ENCODE measurements around the gene CBLC. TPM values are rescaled to one million over a fixed set of nuclear protein-coding genes. Genes with fewer than 3 reads are reported as not detected.

Gene CBLC
- 0.36 TPM in 1 of 2 replicates, not detected in the other for total RNA-seq

GRCh38 chr19:44777715-44778347 is at the start of gene CBLC:
Gene CBLC (plus strand): TSS chr19:44777890. CDS start chr19:44777932, 42 bp downstream.

DNA sequence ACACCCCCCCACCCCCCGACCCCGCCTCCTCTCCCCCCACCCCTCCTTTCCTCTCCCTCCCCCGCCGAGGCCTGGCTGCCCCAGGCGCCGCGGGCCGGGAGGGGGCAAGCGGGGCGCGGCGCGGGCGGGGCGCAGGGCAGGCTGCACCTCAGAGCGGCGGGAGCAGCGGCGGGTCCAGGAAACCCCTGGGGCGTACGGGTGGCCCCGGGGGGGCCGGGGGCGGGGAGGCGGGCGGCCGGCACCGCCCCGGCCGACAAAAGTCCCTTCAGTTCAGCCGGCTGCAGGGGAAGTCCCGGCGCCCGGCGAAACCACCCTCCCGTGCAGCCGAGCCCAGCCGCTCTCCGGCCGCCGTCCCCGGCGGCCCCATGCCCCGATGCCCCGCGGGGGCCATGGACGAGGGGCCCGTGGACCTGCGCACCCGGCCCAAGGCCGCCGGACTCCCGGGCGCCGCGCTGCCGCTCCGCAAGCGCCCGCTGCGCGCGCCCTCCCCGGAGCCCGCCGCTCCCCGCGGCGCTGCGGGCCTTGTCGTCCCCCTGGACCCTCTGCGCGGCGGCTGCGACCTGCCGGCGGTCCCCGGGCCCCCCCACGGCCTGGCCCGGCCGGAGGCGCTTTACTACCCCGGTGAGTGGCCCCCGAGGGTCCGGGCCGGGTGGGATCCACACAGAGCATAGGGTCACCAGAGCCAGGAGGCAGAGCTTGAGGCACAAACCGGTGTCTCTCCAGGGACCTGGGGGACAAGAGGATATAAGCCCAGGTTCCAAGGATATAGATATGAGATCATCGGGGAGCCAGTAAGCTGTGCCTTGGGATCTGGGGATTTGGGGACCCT is 29.1 kb upstream of the CBLC start, which contains the start of gene BCL3:
Gene BCL3 (plus strand): TSS at position 283 of the 829 bp plus-strand sequence. CDS start 83 bp downstream, at position 366.

GRCh38 chr19:44808463-44809371 is 31.0 kb downstream of the CBLC start, which contains the start of gene BCAM:
Gene BCAM (plus strand): TSS chr19:44809103. CDS start chr19:44809125, 22 bp downstream.

GRCh38 chr19:44845612-44846454 is 68.1 kb downstream of the CBLC start, which contains the start of gene NECTIN2:
Gene NECTIN2 (plus strand): TSS chr19:44846297. CDS start chr19:44846526, 229 bp downstream.

Small RNA genes within 50 kb of the gene (small RNA-seq; reads per million reads assigned to genes)
- gene RF00156, result not detected

Other genes starting within 250 kb of the CBLC start
- gene CEACAM20, start 248.2 kb upstream of the CBLC start, total RNA-seq, result not detected in 2 replicates
- gene IGSF23, start 164.3 kb upstream of the CBLC start, total RNA-seq, result not detected in 2 replicates
- gene PVR, start 134.0 kb upstream of the CBLC start, total RNA-seq, result 39.3 and 41.9 TPM in 2 replicates
- gene CEACAM19, start 106.4 kb upstream of the CBLC start, total RNA-seq, result 0.49 and 1.3 TPM in 2 replicates
- not detected in 2 replicates for gene CEACAM16, start 78.7 kb upstream of the CBLC start, total RNA-seq
- 10.3 and 16.2 TPM in 2 replicates for gene BCL3, start 29.2 kb upstream of the CBLC start, total RNA-seq
- gene BCAM, start 31.2 kb downstream of the CBLC start, total RNA-seq, result 1.6 and 3.6 TPM in 2 replicates
- gene NECTIN2, start 68.4 kb downstream of the CBLC start, total RNA-seq, result 53.2 and 53.7 TPM in 2 replicates
- gene TOMM40, start 113.4 kb downstream of the CBLC start, total RNA-seq, result 34.2 and 41.9 TPM in 2 replicates
- 2.3 TPM in 2 replicates for gene APOE, start 127.9 kb downstream of the CBLC start, total RNA-seq
- not detected in 2 replicates for gene APOC1, start 136.7 kb downstream of the CBLC start, total RNA-seq
- not detected in 2 replicates for gene APOC4, start 164.3 kb downstream of the CBLC start, total RNA-seq
- gene APOC2, start 168.2 kb downstream of the CBLC start, total RNA-seq, result not detected in 2 replicates
- 39.6 and 40.7 TPM in 2 replicates for gene CLPTM1, start 177.5 kb downstream of the CBLC start, total RNA-seq
- gene RELB, start 223.6 kb downstream of the CBLC start, total RNA-seq, result 12.1 and 13.5 TPM in 2 replicates